GM18499 (cell line): Measurements from ENCODE around the gene GJA3.

Experiments used
- ATAC-seq: cut with Tn5 transposase; IDR thresholded peaks from one replicate; pipeline ENCODE4 v1.9.1; 2021; ENCODE audit warnings: moderate number of reproducible peaks; ENCODE audit not compliant: insufficient read depth, unreplicated experiment

Gene GJA3

GRCh38 chr13:20160306-20161274 is at the start of gene GJA3:
TSS of gene GJA3 (minus strand) at chr13:20161052. CDS start at chr13:20143288, 17,764 bp downstream.
- ATAC-seq, result no peak

- ATAC-seq, result no peak
Observed at GRCh38 chr13:20209948-20210347, 49.1 kb upstream of the GJA3 start.

- ATAC-seq, result no peak
Observed at GRCh38 chr13:20206698-20207235, 45.9 kb upstream of the GJA3 start.

- no peak for ATAC-seq
Observed at GRCh38 chr13:20206065-20206697, 45.3 kb upstream of the GJA3 start.

- ATAC-seq, result no peak
Observed at GRCh38 chr13:20198781-20199180, 37.9 kb upstream of the GJA3 start.

- ATAC-seq, result no peak
Observed at GRCh38 chr13:20197361-20197834, 36.5 kb upstream of the GJA3 start.

GRCh38 chr13:20195801-20196200 is 34.9 kb upstream of the GJA3 start:
- no peak for ATAC-seq

GRCh38 chr13:20193907-20194631 is 33.2 kb upstream of the GJA3 start:
- no peak for ATAC-seq

- no peak for ATAC-seq
Observed at GRCh38 chr13:20193162-20193906, 32.5 kb upstream of the GJA3 start.

- no peak for ATAC-seq
Observed at GRCh38 chr13:20192836-20193161, 31.9 kb upstream of the GJA3 start, which contains the start of gene GJB2. TSS of gene GJB2 (minus strand) at chr13:20192938. CDS start at chr13:20189581, 3,357 bp downstream.

- no peak for ATAC-seq
Observed at GRCh38 chr13:20192158-20192835, 31.4 kb upstream of the GJA3 start.

- no peak for ATAC-seq
Observed at GRCh38 chr13:20191311-20192157, 30.7 kb upstream of the GJA3 start.

- no peak for ATAC-seq
Observed at GRCh38 chr13:20190481-20191310, 29.8 kb upstream of the GJA3 start.

- ATAC-seq, result no peak
Observed at GRCh38 chr13:20190076-20190475, 29.2 kb upstream of the GJA3 start.

GRCh38 chr13:20188667-20189553 is 28.1 kb upstream of the GJA3 start:
- no peak for ATAC-seq

GRCh38 chr13:20186771-20187170 is 25.9 kb upstream of the GJA3 start:
- no peak for ATAC-seq
